DND-41 (cell line): ENCODE results near the gene SEC61B.

Source experiments
- ATAC-seq: fragments of 200-7000 bp; cut with Tn5 transposase; 3 replicates; pipeline ENCODE4 v1.9.1; 2021; ENCODE audit warnings: low read depth; ENCODE audit not compliant: insufficient read depth
- DNase-seq: peaks from one replicate; pipeline ENCODE4 v3.0.0-alpha.2; 2020
- H2AFZ ChIP-seq: 2 replicates; pipeline ENCODE4 v1.6.0; 2012; ENCODE audit warnings: low read depth, low read length
- H3K27ac ChIP-seq: 2 replicates; pipeline ENCODE4 v1.5.1; 2012; ENCODE audit warnings: low read length, inconsistent platforms
- H3K27me3 ChIP-seq: fragments of 200-600 bp; sonication (generic); 2 replicates; pipeline ENCODE4 v1.6.0; 2012; ENCODE audit warnings: low read length, mild to moderate bottlenecking, inconsistent platforms; ENCODE audit not compliant: insufficient read depth, poor library complexity
- H3K36me3 ChIP-seq: 2 replicates; pipeline ENCODE4 v1.5.1; 2012; ENCODE audit warnings: low read length, inconsistent platforms; ENCODE audit not compliant: insufficient read depth
- H3K4me1 ChIP-seq: 2 replicates; pipeline ENCODE4 v1.5.1; 2012; ENCODE audit warnings: mild to moderate bottlenecking, low read length; ENCODE audit not compliant: insufficient read depth
- H3K4me2 ChIP-seq: 2 replicates; pipeline ENCODE4 v1.6.0; 2012; ENCODE audit warnings: mild to moderate bottlenecking, moderate library complexity, low read length, inconsistent platforms; ENCODE audit not compliant: insufficient read depth
- H3K4me3 ChIP-seq, 2 experiments: fragments of 200-600 bp in 1 of 2; shearing (Covaris generic) in 1 of 2; 2 replicates each; pipeline ENCODE4 v1.5.1; 2012 to 2016; ENCODE audit warnings: inconsistent platforms in 2 of 2, low read length in 2 of 2, mild to moderate bottlenecking in 2 of 2, low read depth in 1 of 2, moderate library complexity in 1 of 2
- H3K79me2 ChIP-seq: 2 replicates; pipeline ENCODE4 v1.6.0; 2012; ENCODE audit warnings: low read length, inconsistent platforms; ENCODE audit not compliant: insufficient read depth
- H3K9ac ChIP-seq: 2 replicates; pipeline ENCODE4 v1.6.0; 2012; ENCODE audit warnings: low read depth, mild to moderate bottlenecking, inconsistent platforms, low read length, moderate library complexity
- H3K9me3 ChIP-seq: 2 replicates; pipeline ENCODE4 v1.5.1; 2012; ENCODE audit warnings: low read length, moderate library complexity, mild to moderate bottlenecking, inconsistent platforms; ENCODE audit not compliant: insufficient read depth, severe bottlenecking
- H4K20me1 ChIP-seq: 2 replicates; pipeline ENCODE4 v1.6.0; 2012; ENCODE audit warnings: low read length; ENCODE audit not compliant: insufficient read depth
- EZH2 ChIP-seq: IDR thresholded peaks from 3 replicates; pipeline ENCODE4 v1.6.1; 2012; ENCODE audit warnings: borderline replicate concordance, low read depth, mild to moderate bottlenecking, moderate library complexity, low read length, inconsistent platforms; ENCODE audit not compliant: severe bottlenecking
- TF ChIP-seq, protein P1 (sequence below): IDR thresholded peaks from 2 replicates; pipeline ENCODE4 v1.5.1; 2012; ENCODE audit warnings: borderline replicate concordance, low read length, moderate library complexity, mild to moderate bottlenecking; ENCODE audit not compliant: poor library complexity, severe bottlenecking; ENCODE audit errors: extremely low read depth

The SEC61B gene

DNA sequence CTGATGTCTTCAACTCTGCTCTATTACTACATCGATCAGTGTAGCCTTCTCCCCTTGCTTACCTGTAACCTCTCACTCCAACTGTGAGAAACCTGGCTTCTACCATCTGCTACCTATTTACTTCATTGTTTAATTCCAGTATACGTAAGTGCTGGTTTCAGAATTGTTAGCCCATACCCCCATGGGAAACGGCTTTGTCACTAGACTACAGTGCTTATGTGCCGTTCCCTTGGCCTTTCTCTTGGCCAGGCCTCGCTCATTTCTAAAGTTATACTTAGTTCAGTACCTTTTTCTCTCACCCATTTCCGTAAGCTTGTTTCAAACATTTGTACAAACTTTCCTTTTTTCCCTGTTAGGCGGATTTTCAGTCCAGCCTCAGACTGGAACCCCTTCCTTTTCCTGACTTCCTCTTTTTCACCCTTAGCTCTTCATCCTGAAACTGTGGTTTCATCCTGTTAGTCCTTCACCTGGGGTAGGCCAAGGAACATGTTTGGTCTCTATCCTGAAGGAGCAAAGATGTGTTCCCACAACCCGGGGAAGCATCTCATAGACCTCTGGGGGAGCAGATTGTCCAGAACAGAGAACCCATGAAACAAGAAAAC, 22.0 kb upstream of the SEC61B start:
- Histone ChIP-seq H3K79me2 (no peaks in the 10 kb centered on the region), H2AFZ (no peak overlapping the region), H4K20me1 (no peaks in the 10 kb centered on the region), H3K4me2 (no peak overlapping the region), H3K9ac (no peak overlapping the region), H3K27ac (no peak overlapping the region), H3K4me3 (no peak overlapping the region), H3K9me3 (no peaks in the 10 kb centered on the region), H3K36me3 (no peaks in the 10 kb centered on the region), H3K4me1 (no peaks in the 10 kb centered on the region), H3K27me3 (peaks cover 5% of the 10 kb centered on the region)
- ATAC-seq, result no peak
- DNase-seq, result no peak
- TF ChIP-seq EZH2, result no peak
- TF ChIP-seq, protein P1, sequence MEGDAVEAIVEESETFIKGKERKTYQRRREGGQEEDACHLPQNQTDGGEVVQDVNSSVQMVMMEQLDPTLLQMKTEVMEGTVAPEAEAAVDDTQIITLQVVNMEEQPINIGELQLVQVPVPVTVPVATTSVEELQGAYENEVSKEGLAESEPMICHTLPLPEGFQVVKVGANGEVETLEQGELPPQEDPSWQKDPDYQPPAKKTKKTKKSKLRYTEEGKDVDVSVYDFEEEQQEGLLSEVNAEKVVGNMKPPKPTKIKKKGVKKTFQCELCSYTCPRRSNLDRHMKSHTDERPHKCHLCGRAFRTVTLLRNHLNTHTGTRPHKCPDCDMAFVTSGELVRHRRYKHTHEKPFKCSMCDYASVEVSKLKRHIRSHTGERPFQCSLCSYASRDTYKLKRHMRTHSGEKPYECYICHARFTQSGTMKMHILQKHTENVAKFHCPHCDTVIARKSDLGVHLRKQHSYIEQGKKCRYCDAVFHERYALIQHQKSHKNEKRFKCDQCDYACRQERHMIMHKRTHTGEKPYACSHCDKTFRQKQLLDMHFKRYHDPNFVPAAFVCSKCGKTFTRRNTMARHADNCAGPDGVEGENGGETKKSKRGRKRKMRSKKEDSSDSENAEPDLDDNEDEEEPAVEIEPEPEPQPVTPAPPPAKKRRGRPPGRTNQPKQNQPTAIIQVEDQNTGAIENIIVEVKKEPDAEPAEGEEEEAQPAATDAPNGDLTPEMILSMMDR, result no peak

DNA sequence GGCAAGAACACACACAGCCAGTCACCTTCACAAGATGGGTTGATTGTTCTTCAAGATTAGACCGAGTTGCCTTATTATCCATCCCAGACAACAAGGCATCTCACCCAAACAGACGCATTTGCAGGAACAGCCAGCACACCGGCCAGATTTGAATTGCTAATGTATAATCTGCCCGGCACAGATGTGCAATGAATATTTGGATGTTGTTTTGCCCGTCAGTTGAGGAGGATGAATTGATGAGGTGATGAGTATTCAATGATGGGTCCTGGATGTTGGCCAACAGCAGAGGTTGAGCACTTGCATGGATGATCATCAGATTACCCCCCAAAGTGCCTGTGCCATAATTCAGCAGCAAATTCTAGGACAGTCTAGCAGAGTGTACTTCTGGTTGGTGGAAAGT, 20.5 kb upstream of the SEC61B start:
- DNase-seq, result no peak
- TF ChIP-seq, protein P1, result no peak
- no peak for TF ChIP-seq EZH2
- Histone ChIP-seq H4K20me1 (no peaks in the 10 kb centered on the region), H3K4me2 (no peak overlapping the region), H3K79me2 (no peaks in the 10 kb centered on the region), H3K9me3 (no peaks in the 10 kb centered on the region), H3K4me1 (no peaks in the 10 kb centered on the region), H3K27me3 (peaks cover 5% of the 10 kb centered on the region), H3K36me3 (no peaks in the 10 kb centered on the region), H3K4me3 (no peak overlapping the region), H3K27ac (no peak overlapping the region), H3K9ac (no peak overlapping the region), H2AFZ (no peak overlapping the region)
- ATAC-seq, result no peak

DNA sequence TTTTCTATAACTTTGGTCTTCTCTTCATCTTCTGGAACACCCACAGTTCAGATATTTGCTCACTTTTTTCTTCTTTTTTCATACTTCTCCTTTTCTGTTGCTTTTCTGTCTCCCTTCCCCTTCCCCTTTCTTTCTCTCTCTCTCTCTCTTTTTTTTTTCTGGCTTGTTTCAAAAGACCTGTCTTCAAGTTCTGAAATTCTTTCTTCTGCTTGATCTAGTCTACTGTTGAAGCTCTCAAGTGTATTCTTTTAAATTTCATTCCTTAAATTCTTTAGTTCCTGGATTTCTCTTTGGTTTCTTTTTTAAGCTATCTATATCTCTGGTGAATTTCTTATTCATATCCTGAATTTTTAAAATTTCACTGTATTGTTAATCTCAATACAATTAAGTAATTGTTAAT, 11.5 kb upstream of the SEC61B start:
- Histone ChIP-seq H3K27me3 (no peaks in the 10 kb centered on the region), H3K9ac (no peak overlapping the region), H2AFZ (no peak overlapping the region), H3K36me3 (no peaks in the 10 kb centered on the region), H3K4me2 (no peak overlapping the region), H3K27ac (no peak overlapping the region), H4K20me1 (no peaks in the 10 kb centered on the region), H3K79me2 (no peaks in the 10 kb centered on the region), H3K4me3 (no peak overlapping the region), H3K4me1 (no peaks in the 10 kb centered on the region), H3K9me3 (peaks cover 2% of the 10 kb centered on the region)
- ATAC-seq (no peak), DNase-seq (no peak)
- TF ChIP-seq, protein P1, result no peak
- no peak for TF ChIP-seq EZH2

DNA sequence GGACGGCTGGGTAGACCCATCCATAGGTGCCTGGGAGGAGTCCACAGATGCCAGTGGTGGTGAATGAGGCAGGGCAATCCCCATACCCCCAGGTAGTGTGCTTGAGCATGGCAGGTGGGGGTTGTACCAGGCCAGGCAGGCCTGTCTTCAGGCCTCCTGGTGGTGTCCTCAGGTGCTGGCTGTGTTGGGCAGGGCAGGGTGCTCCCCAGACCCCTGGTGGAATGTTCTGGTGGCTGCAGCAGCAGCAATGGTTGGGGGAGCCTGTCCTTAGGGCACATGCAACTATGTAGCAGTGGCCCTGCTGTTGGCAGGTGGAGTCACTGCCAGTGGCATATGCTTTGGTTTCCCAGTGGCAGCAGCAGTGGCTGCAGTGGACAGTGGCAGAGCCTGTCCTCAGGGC, 10.3 kb upstream of the SEC61B start:
- ATAC-seq (0 out of 3 replicates have a peak, but pooled peaks have one; percentile 31), DNase-seq (no peak)
- no peaks in the 10 kb centered on the region for H3K36me3 ChIP-seq
- H3K9me3 ChIP-seq, result peaks cover 2% of the 10 kb centered on the region
- H3K27ac ChIP-seq, result no peak overlapping the region
- H3K4me3 ChIP-seq, result no peak overlapping the region
- H3K27me3 ChIP-seq, result no peaks in the 10 kb centered on the region
- H3K9ac ChIP-seq, result no peak overlapping the region
- peaks cover 3% of the 10 kb centered on the region; the same call in 1 of the 2 replicates for H4K20me1 ChIP-seq
- TF ChIP-seq, protein P1, result no peak
- no peaks in the 10 kb centered on the region for H3K4me1 ChIP-seq
- no peak overlapping the region for H2AFZ ChIP-seq
- no peak overlapping the region for H3K4me2 ChIP-seq
- H3K79me2 ChIP-seq, result no peaks in the 10 kb centered on the region; the same call in 1 of the 2 replicates
